ENCODE measurements around the gene TRHDE. TPM values are rescaled to one million over a fixed set of nuclear protein-coding genes. Genes with fewer than 3 reads are reported as not detected.

Gene TRHDE
- total RNA-seq, 1 donor from 2014 or later, result 34.9 TPM

DNA sequence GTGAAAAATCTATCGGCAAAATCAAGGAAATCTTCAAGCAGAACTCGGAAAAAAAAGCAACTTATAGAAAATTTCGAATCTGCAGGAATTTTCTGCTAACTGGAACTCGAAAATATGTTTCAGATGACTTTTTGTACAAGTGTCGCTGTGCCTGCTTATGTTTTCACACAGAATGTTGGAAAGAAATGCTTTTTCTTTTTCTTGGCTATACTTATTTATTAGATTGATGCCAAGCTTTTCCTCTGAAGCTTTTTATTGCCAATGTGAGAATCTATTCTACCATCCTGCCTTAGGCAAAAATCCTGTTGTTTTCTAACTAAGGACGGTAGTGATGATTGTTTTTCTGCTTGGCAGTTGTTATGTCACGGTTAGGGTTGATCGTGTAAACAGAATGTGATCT lies 65.8 kb downstream of the TRHDE start:
- no peak overlapping the region for H3K4me3 ChIP-seq
- no peaks in the 10 kb centered on the region for H3K27me3 ChIP-seq
- H3K4me1 ChIP-seq, result no peaks in the 10 kb centered on the region
- H3K36me3 ChIP-seq, result no peaks in the 10 kb centered on the region
- DNase-seq (ENCODE audit: extremely low spot score in 2 of 2), result no peak
- H3K27ac ChIP-seq, result no peak overlapping the region
- intact Hi-C loops (cut with DNase I), result no loop called here
- TF ChIP-seq POLR2AphosphoS5 (IDR thresholded peaks at IDR 0.05; ENCODE audit: insufficient read depth in 1 of 2, low read depth in 1 of 2) (no peak), POLR2A (IDR thresholded peaks at IDR 0.05) (no peak)
- TF ChIP-seq, protein P1, sequence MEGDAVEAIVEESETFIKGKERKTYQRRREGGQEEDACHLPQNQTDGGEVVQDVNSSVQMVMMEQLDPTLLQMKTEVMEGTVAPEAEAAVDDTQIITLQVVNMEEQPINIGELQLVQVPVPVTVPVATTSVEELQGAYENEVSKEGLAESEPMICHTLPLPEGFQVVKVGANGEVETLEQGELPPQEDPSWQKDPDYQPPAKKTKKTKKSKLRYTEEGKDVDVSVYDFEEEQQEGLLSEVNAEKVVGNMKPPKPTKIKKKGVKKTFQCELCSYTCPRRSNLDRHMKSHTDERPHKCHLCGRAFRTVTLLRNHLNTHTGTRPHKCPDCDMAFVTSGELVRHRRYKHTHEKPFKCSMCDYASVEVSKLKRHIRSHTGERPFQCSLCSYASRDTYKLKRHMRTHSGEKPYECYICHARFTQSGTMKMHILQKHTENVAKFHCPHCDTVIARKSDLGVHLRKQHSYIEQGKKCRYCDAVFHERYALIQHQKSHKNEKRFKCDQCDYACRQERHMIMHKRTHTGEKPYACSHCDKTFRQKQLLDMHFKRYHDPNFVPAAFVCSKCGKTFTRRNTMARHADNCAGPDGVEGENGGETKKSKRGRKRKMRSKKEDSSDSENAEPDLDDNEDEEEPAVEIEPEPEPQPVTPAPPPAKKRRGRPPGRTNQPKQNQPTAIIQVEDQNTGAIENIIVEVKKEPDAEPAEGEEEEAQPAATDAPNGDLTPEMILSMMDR (IDR thresholded peaks at IDR 0.05), result no peak
- no peaks in the 10 kb centered on the region for H3K9me3 ChIP-seq

DNA sequence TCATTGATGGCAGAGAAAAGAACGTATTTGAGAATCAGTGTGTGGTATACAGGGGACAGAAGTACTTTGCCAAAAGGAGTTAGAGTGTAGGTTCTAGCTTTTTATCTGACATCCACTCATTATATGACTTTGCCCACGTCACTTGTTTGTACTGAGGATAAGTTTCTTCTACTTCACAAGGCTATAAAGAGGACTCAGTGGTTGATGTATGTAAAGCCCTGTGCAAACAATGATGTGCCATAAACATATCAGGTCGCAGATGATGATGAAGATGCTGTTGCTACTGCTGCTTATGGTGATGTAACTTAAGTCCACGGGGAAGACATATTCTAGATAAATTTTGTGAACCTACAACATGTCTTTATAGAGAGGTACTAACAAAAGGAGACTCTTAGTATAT lies 66.3 kb downstream of the TRHDE start:
- H3K4me3 ChIP-seq, result no peak overlapping the region
- no peak overlapping the region for H3K27ac ChIP-seq
- TF ChIP-seq, protein P1 (IDR thresholded peaks at IDR 0.05), result no peak
- TF ChIP-seq POLR2AphosphoS5 (IDR thresholded peaks at IDR 0.05; ENCODE audit: insufficient read depth in 1 of 2, low read depth in 1 of 2), result no peak
- TF ChIP-seq POLR2A (IDR thresholded peaks at IDR 0.05), result no peak
- H3K36me3 ChIP-seq, result no peaks in the 10 kb centered on the region
- no peaks in the 10 kb centered on the region for H3K4me1 ChIP-seq
- intact Hi-C loops (cut with DNase I), result no loop called here
- no peaks in the 10 kb centered on the region for H3K9me3 ChIP-seq
- no peak for DNase-seq (ENCODE audit: extremely low spot score in 2 of 2)
- H3K27me3 ChIP-seq, result no peaks in the 10 kb centered on the region

DNA sequence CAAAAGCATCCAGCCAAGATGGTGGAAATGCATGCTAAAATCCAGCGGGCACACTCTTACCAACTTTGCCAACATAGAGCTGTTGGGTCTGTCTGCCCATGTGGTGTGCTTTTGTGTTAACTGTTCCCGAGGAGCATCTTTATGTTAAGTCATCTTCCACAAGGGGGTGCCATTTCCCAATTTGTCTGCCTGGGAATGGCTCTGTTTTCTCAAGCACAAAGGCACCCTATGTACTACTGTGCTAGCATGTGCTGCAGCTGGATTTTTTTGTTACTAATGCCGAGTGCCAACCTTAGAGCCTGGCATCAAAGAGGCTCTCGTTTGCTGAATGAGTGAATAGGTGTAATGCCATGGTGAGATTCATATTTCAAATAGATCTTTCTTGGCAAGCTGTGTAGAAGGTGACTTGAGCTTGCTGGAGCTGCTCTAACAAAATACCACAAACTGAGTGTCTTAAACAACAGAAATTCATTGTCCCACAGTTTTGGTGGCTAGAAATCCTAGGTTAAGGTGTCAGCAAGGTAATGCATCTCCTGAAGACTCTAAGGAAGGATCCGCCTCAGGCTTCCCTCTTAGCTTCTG lies 74.3 kb downstream of the TRHDE start:
- no peak for DNase-seq (ENCODE audit: extremely low spot score in 2 of 2)
- TF ChIP-seq POLR2AphosphoS5 (IDR thresholded peaks at IDR 0.05; ENCODE audit: insufficient read depth in 1 of 2, low read depth in 1 of 2), result no peak
- TF ChIP-seq, protein P1 (IDR thresholded peaks at IDR 0.05), result peak; percentile 19 to 28 (median 28)
- no peaks in the 10 kb centered on the region for H3K36me3 ChIP-seq
- H3K27me3 ChIP-seq, result no peaks in the 10 kb centered on the region
- intact Hi-C loops (cut with DNase I), result no loop called here
- H3K27ac ChIP-seq, result no peak overlapping the region
- H3K9me3 ChIP-seq, result no peaks in the 10 kb centered on the region
- no peaks in the 10 kb centered on the region for H3K4me1 ChIP-seq
- no peak overlapping the region for H3K4me3 ChIP-seq

DNA sequence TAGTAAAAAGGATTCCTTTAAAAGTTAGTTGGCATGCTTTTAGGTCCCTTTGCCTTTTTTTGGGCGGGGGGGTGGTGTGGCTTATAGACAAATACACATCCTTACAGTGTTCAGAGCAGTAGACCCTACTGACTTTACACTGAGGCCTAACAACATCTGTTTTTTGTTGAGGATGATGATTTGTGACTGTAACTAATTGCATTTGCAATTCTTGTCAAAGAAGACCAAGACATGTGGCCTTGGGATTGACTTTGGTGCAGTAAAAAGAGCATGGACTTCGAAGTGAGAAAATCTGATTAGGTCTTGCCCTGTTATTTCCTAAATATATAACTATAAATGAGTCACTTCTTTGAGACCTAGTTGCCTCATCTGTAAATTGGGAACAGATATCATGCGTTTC lies 77.3 kb downstream of the TRHDE start:
- Histone ChIP-seq H3K36me3 (no peaks in the 10 kb centered on the region), H3K4me3 (no peak overlapping the region), H3K27me3 (no peaks in the 10 kb centered on the region), H3K27ac (no peak overlapping the region), H3K9me3 (no peaks in the 10 kb centered on the region), H3K4me1 (no peaks in the 10 kb centered on the region)
- TF ChIP-seq POLR2A (IDR thresholded peaks at IDR 0.05), result no peak
- DNase-seq (ENCODE audit: extremely low spot score in 2 of 2), result no peak
- intact Hi-C loops (cut with DNase I), result no loop called here

DNA sequence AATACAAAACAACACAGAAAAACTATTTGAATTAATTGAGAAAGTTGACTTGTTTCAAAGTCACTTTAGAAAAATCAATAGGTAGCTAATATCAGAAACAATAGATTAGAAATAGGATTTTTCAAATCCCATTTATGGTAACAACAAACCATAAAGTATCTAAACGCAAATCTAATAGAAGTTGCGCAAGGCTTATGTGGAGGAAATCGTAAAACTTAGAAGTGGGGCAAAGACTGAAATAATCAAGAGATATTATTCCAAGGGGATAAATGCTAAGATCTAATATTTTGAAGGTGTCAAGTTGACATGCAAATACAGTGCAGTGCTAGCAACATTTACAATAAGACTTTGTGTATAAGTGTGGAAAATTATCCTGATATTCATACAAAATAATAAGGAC lies 87.2 kb downstream of the TRHDE start:
- H3K27me3 ChIP-seq, result no peaks in the 10 kb centered on the region
- H3K36me3 ChIP-seq, result no peaks in the 10 kb centered on the region
- no peaks in the 10 kb centered on the region for H3K4me1 ChIP-seq
- H3K27ac ChIP-seq, result no peak overlapping the region
- H3K9me3 ChIP-seq, result no peaks in the 10 kb centered on the region
- no peak overlapping the region for H3K4me3 ChIP-seq
- no peak for DNase-seq (ENCODE audit: extremely low spot score in 2 of 2)
- TF ChIP-seq, protein P1 (IDR thresholded peaks at IDR 0.05), result no peak
- TF ChIP-seq POLR2A (IDR thresholded peaks at IDR 0.05) (no peak), POLR2AphosphoS5 (IDR thresholded peaks at IDR 0.05; ENCODE audit: insufficient read depth in 1 of 2, low read depth in 1 of 2) (no peak)
- intact Hi-C loops (cut with DNase I), result no loop called here

Data from vagina (tissue), 2 donors.